ENCODE data around the gene CAMSAP1.

- TF ChIP-seq, protein P1, sequence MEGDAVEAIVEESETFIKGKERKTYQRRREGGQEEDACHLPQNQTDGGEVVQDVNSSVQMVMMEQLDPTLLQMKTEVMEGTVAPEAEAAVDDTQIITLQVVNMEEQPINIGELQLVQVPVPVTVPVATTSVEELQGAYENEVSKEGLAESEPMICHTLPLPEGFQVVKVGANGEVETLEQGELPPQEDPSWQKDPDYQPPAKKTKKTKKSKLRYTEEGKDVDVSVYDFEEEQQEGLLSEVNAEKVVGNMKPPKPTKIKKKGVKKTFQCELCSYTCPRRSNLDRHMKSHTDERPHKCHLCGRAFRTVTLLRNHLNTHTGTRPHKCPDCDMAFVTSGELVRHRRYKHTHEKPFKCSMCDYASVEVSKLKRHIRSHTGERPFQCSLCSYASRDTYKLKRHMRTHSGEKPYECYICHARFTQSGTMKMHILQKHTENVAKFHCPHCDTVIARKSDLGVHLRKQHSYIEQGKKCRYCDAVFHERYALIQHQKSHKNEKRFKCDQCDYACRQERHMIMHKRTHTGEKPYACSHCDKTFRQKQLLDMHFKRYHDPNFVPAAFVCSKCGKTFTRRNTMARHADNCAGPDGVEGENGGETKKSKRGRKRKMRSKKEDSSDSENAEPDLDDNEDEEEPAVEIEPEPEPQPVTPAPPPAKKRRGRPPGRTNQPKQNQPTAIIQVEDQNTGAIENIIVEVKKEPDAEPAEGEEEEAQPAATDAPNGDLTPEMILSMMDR (IDR thresholded peaks at IDR 0.05), result no peak
- TF ChIP-seq POLR2A (IDR thresholded peaks at IDR 0.05), result no peak
Measured at GRCh38 chr9:135890190-135891026, 16.9 kb downstream of the CAMSAP1 start.
